ENCODE measurements around the gene TRAF5. TPM values are rescaled to one million over a fixed set of nuclear protein-coding genes. Genes with fewer than 3 reads are reported as not detected.

TRAF5 gene
- polyA plus RNA-seq, 2 of the 4 experiments (the other 2 are of a cell fraction), result 8.2 to 14.6 TPM

- peaks cover 11% of the 10 kb centered on the region for H3K4me1 ChIP-seq
- peak; percentile 82 to 90 for TF ChIP-seq RAD21 (conservative IDR thresholded peaks at IDR 0.05 in 1 of 2, IDR thresholded peaks at IDR 0.05 in 1 of 2)
- TF ChIP-seq SMC3 (IDR thresholded peaks at IDR 0.05), result peak; percentile 76
- no peak for TF ChIP-seq PBX3 (IDR thresholded peaks at IDR 0.05)
- TF ChIP-seq, protein P1, sequence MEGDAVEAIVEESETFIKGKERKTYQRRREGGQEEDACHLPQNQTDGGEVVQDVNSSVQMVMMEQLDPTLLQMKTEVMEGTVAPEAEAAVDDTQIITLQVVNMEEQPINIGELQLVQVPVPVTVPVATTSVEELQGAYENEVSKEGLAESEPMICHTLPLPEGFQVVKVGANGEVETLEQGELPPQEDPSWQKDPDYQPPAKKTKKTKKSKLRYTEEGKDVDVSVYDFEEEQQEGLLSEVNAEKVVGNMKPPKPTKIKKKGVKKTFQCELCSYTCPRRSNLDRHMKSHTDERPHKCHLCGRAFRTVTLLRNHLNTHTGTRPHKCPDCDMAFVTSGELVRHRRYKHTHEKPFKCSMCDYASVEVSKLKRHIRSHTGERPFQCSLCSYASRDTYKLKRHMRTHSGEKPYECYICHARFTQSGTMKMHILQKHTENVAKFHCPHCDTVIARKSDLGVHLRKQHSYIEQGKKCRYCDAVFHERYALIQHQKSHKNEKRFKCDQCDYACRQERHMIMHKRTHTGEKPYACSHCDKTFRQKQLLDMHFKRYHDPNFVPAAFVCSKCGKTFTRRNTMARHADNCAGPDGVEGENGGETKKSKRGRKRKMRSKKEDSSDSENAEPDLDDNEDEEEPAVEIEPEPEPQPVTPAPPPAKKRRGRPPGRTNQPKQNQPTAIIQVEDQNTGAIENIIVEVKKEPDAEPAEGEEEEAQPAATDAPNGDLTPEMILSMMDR (IDR thresholded peaks at IDR 0.05), result peak; percentile 92
- DNase-seq (ENCODE audit: low read depth in 1 of 2, low spot score in 1 of 2) (peak; percentile 66 to 72), FAIRE-seq (no peak), ATAC-seq (peak; percentile 80 to 87)
- ChIA-PET POLR2A (interaction anchor here (0.9 kb wide), 2 partner anchors 190 to 255 kb away, joined by 3 to 5 read pairs; partner anchors contain the start of gene SLC30A1), CTCF (interaction anchor here (0.6 to 10.2 kb wide), 58 partner anchors 9 to 1680 kb away, joined by 3 to 135 read pairs (median 4); partner anchors contain the start of gene SLC30A1)
- WGBS (ENCODE audit: missing lambda C conversion rate), result 21% methylated on average over 9 of the region's 9 CpGs
- no peaks in the 10 kb centered on the region for H3K9me3 ChIP-seq
- no peak overlapping the region for H3K27ac ChIP-seq
- H3K4me3 ChIP-seq, result no peak overlapping the region
- no peak overlapping the region for H3K4me2 ChIP-seq
These were observed 3.2 kb upstream of the TRAF5 start for GRCh38 chr1:211323156-211324063.

DNA sequence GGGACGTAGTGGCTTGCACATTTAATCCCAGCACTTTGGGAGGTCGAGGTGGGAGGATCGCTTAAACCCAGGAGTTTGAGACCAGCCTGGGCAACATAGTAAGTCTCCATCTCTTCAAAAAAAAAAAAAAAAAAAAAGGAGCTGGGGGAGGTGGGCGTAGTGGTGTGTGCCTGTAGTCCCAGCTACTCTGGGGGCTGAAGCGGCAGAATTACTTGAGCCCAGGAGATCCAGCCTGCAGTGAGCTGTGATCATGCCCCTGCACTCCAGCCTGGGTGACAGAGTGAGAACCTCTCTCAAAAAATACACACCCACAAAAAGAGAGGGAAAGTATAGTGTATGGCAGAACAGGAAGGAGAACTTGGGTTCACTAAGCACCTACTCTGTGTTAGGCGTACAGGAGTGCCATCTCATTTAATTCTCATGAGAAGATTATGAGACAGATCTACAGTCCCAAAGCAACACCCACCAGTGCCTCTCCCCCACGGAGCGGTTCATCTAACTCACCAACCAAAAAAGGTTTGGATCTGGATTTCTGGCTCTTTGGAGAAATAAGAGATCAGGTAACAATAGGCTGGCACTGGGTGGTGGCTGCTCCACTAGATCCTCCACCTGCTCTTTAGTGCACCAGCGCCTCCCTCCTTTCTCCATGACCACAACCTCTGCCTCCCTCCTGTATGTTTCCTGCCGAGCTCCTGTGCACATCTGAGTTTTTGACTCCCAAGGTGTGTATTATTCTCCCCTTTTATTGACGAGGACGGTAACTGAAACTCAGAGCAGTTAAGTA is 1.4 kb upstream of the TRAF5 start:
- H3K9me3 ChIP-seq, result no peaks in the 10 kb centered on the region
- TF ChIP-seq GATA3 (IDR thresholded peaks at IDR 0.05; ENCODE audit: borderline replicate concordance) (no peak), CHD4 (IDR thresholded peaks at IDR 0.05; ENCODE audit: borderline replicate concordance) (no peak), CHD2 (IDR thresholded peaks at IDR 0.05; ENCODE audit: low read length, partially characterized antibody) (no peak), RFX5 (IDR thresholded peaks at IDR 0.05) (no peak), JUN (IDR thresholded peaks at IDR 0.05) (no peak), ESRRA (IDR thresholded peaks at IDR 0.05; ENCODE audit: borderline replicate concordance, low read length) (no peak), RCOR1 (IDR thresholded peaks at IDR 0.05; ENCODE audit: low read depth, low read length) (no peak)
- H3K4me3 ChIP-seq, result no peak overlapping the region
- ATAC-seq, result no peak
- WGBS (ENCODE audit: missing lambda C conversion rate), result 90% methylated on average over 12 of the region's 12 CpGs
- H3K27ac ChIP-seq, result no peak overlapping the region
- H3K4me1 ChIP-seq, result peaks cover 11% of the 10 kb centered on the region
- ChIA-PET POLR2A (interaction anchor here (0.6 to 1.0 kb wide), 2 partner anchors 47 to 189 kb away, joined by 4 to 5 read pairs; no protein-coding TSS in a partner anchor), CTCF (interaction anchor here (0.6 to 10.2 kb wide), 5 partner anchors 14 to 329 kb away, joined by 3 to 135 read pairs (median 4); no protein-coding TSS in a partner anchor)
- no peak for DNase-seq (ENCODE audit: low read depth in 1 of 2, low spot score in 1 of 2)
- no peak overlapping the region for H3K4me2 ChIP-seq
- no peak for FAIRE-seq

DNA sequence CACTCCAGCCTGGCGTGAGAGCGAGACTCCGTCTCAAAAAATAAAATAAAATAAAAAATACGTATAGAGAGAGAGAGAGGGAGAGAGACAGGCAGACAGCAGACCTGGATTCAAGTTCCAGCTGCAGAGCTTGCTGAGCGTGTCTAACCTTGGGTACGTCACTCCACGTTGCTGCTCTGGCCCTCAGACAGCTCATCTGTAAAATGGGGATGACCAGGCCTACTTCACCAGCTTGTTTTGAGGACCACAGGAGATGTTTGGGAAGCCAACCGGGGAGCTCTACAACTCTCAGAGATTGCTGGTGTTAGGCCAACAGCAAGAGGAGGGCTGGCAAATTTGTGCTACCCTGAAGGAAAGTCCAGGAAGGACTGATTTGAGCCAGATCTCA is 499 bp upstream of the TRAF5 start:
- DNase-seq (ENCODE audit: low read depth in 1 of 2, low spot score in 1 of 2) (peak in 1 of 2 experiments; percentile 21), FAIRE-seq (no peak), ATAC-seq (no peak)
- H3K4me1 ChIP-seq, result peaks cover 15% of the 10 kb centered on the region
- H3K4me3 ChIP-seq, result peak overlapping the region; percentile 85
- peak overlapping the region; percentile 91 for H3K4me2 ChIP-seq
- H3K9me3 ChIP-seq, result no peaks in the 10 kb centered on the region
- peak; percentile 41; the same call in 1 of the 2 replicates for TF ChIP-seq TP53 (CRISPR knock-in tag; IDR thresholded peaks at IDR 0.05)
- no peak for TF ChIP-seq CHD2 (IDR thresholded peaks at IDR 0.05; ENCODE audit: low read length, partially characterized antibody)
- CTCF ChIA-PET, result interaction anchor here (0.6 to 10.2 kb wide), 7 partner anchors 13 to 328 kb away, joined by 3 to 135 read pairs (median 5); no protein-coding TSS in a partner anchor
- POLR2A ChIA-PET, result interaction anchor here (0.9 to 1.0 kb wide), 3 partner anchors 56 to 253 kb away, joined by 4 to 7 read pairs (median 4); partner anchors contain the start of gene SLC30A1
- H3K27ac ChIP-seq, result peak overlapping the region; percentile 87 to 95
- 89% methylated on average over 8 of the region's 8 CpGs for WGBS (ENCODE audit: missing lambda C conversion rate)
